ENCODE data around the gene EFCAB6. TPM values are rescaled to one million over a fixed set of nuclear protein-coding genes. Genes with fewer than 3 reads are reported as not detected.

Gene EFCAB6
- total and polyA plus RNA-seq, 8 donors: 0.29 to 10.5 (median 3.5) TPM

GRCh38 chr22:43737150-43737828, 74.8 kb downstream of the EFCAB6 start:
- intact Hi-C loops (cut with DNase I; ENCODE audit: low total_unique reads): no loop called here

GRCh38 chr22:43736651-43737050, 75.5 kb downstream of the EFCAB6 start:
- Histone ChIP-seq H3K4me3 (no peak overlapping the region), H3K27ac (no peak overlapping the region), H3K27me3 (peaks cover 0 to 6% (median 4%) of the 10 kb centered on the region in 3 donors), H3K4me1 (no peaks in the 10 kb centered on the region), H3K36me3 (no peaks in the 10 kb centered on the region), H3K9me3 (no peaks in the 10 kb centered on the region)
- TF ChIP-seq CTCF (IDR thresholded peaks at IDR 0.05) (no peak), POLR2AphosphoS5 (IDR thresholded peaks at IDR 0.05) (no peak), EP300 (IDR thresholded peaks at IDR 0.05) (no peak), POLR2A (IDR thresholded peaks at IDR 0.05) (no peak)
- DNase-seq: no peak
- intact Hi-C loops (cut with DNase I; ENCODE audit: low total_unique reads): no loop called here
- 89 to 98% (median 93%) methylated on average over 7 of the region's 7 CpGs for WGBS, 5 donors

More at GRCh38 chr22:43737150-43737828, 74.8 kb downstream of the EFCAB6 start:
- peaks cover 0 to 6% (median 4%) of the 10 kb centered on the region in 3 donors for H3K27me3 ChIP-seq
- H3K4me3 ChIP-seq: no peak overlapping the region
- TF ChIP-seq EP300 (IDR thresholded peaks at IDR 0.05) (no peak), POLR2A (IDR thresholded peaks at IDR 0.05) (no peak), POLR2AphosphoS5 (IDR thresholded peaks at IDR 0.05) (no peak), CTCF (IDR thresholded peaks at IDR 0.05) (no peak)
- 84 to 98% (median 93%) methylated on average over 4 of the region's 4 CpGs for WGBS, 5 donors
- DNase-seq: no peak
- H3K4me1 ChIP-seq: no peaks in the 10 kb centered on the region
- no peak overlapping the region for H3K27ac ChIP-seq
- H3K9me3 ChIP-seq: no peaks in the 10 kb centered on the region
- H3K36me3 ChIP-seq: no peaks in the 10 kb centered on the region

GRCh38 chr22:43734370-43735150, 77.5 kb downstream of the EFCAB6 start:
- Histone ChIP-seq H3K27me3 (no peaks in the 10 kb centered on the region), H3K4me1 (no peaks in the 10 kb centered on the region), H3K4me3 (no peak overlapping the region), H3K9me3 (no peaks in the 10 kb centered on the region), H3K27ac (no peak overlapping the region), H3K36me3 (no peaks in the 10 kb centered on the region)
- no peak for DNase-seq
- TF ChIP-seq POLR2AphosphoS5 (IDR thresholded peaks at IDR 0.05): no peak
- no peak for TF ChIP-seq CTCF (IDR thresholded peaks at IDR 0.05)
- no peak for TF ChIP-seq EP300 (IDR thresholded peaks at IDR 0.05)
- TF ChIP-seq POLR2A (IDR thresholded peaks at IDR 0.05): no peak
- intact Hi-C loops (cut with DNase I; ENCODE audit: low total_unique reads): no loop called here
- WGBS, 5 donors: 74 to 87% (median 85%) methylated on average over 9 of the region's 9 CpGs

- DNase-seq: no peak
- 81 to 87% (median 85%) methylated on average over 2 of the region's 2 CpGs for WGBS, 5 donors
- Histone ChIP-seq H3K27ac (no peak overlapping the region), H3K9me3 (no peaks in the 10 kb centered on the region), H3K36me3 (no peaks in the 10 kb centered on the region), H3K27me3 (no peaks in the 10 kb centered on the region), H3K4me3 (no peak overlapping the region), H3K4me1 (no peaks in the 10 kb centered on the region)
- intact Hi-C loops (cut with DNase I; ENCODE audit: low total_unique reads): no loop called here
- TF ChIP-seq POLR2A (IDR thresholded peaks at IDR 0.05) (no peak), CTCF (IDR thresholded peaks at IDR 0.05) (no peak), POLR2AphosphoS5 (IDR thresholded peaks at IDR 0.05) (no peak), EP300 (IDR thresholded peaks at IDR 0.05) (no peak)
These were observed 79.0 kb downstream of the EFCAB6 start for GRCh38 chr22:43733138-43733537.
